Activated CD4-positive, alpha-beta T cell treated with anti-CD3 and anti-CD28 coated beads, Interleukin-2, amount 10 ng/mL, durations not matched to agents 7 days and 5 days (primary cell): ENCODE data around the gene OPN3. TPM values are rescaled to one million over a fixed set of nuclear protein-coding genes. Genes with fewer than 3 reads are reported as not detected.
"Not testable (repeated sequence)": the region's sequence is repeated elsewhere in the genome, so short reads cannot be mapped to it uniquely, and the experiment has no call there.

Experiments used
- CTCF ChIA-PET: fragments of 350-600 bp; sonication (Branson Sonifier 250); formaldehyde crosslinking; loops from one replicate; lab custom pipeline; 2021; ENCODE audit warnings: antibody characterized with exemption; lab: Charles Lee
- POLR2A ChIA-PET: fragments of 350-600 bp; sonication (Branson Sonifier 250); formaldehyde crosslinking; loops from one replicate; lab custom pipeline; 2021; ENCODE audit warnings: antibody characterized with exemption; lab: Charles Lee
- DNase-seq: peaks from one replicate; pipeline ENCODE4 v3.0.0-alpha.2; 2020
- H3K27ac Mint-ChIP-seq: one replicate; pipeline ENCODE4 v1.8.0; 2021; ENCODE audit warnings: mild to moderate bottlenecking, moderate library complexity, mixed read lengths
- H3K27me3 Mint-ChIP-seq: one replicate; pipeline ENCODE4 v1.8.0; 2021; ENCODE audit warnings: mixed read lengths
- H3K36me3 Mint-ChIP-seq: one replicate; pipeline ENCODE4 v1.8.0; 2021; ENCODE audit warnings: low read depth, mixed read lengths
- H3K4me1 Mint-ChIP-seq: one replicate; pipeline ENCODE4 v1.8.0; 2021; ENCODE audit warnings: mixed read lengths
- H3K4me3 Mint-ChIP-seq: one replicate; pipeline ENCODE4 v1.8.0; 2021; ENCODE audit warnings: mild to moderate bottlenecking, moderate library complexity, mixed read lengths
- H3K9me3 Mint-ChIP-seq: one replicate; pipeline ENCODE4 v1.8.0; 2021; ENCODE audit warnings: mixed read lengths
- total RNA-seq, 2 experiments: library from RNA; stranded (reverse); gene quantifications; one replicate each; pipeline ENCODE4 v1.2.3, GENCODE V29; 2021

The OPN3 gene
- total RNA-seq, 2 experiments from 2014 or later: 17.2 to 18.1 TPM

DNA sequence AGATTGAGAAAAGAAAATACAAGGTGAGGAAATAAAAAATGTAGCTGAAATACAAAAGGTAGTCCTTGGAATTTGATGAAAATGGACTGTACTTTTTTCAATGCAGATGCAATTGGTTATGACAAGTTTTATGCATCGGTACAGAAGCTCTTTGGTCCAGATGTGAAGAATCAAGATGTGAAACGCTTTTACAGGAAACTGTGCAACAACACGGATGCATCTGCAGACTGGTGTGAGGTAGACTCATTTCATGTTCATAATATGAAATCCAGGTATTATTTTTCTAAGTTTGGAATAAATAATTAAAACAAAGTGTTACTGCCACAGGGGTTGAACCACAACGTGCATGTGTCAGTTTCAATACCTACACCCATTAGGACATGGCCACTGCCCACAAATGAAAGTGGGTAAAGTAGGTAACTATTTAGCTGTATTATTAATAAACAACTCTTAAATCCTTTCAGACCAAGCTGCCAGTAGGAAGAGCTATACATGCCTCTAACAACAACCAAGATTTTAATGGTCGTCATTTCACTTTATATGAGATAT is 20.3 kb upstream of the OPN3 start:
- no peaks in the 10 kb centered on the region for H3K27me3 Mint-ChIP-seq
- no peaks in the 10 kb centered on the region for H3K36me3 Mint-ChIP-seq
- POLR2A ChIA-PET: no interaction called here
- H3K9me3 Mint-ChIP-seq: peaks cover 2% of the 10 kb centered on the region
- CTCF ChIA-PET: interaction anchor here (0.6 to 1.1 kb wide), 2 partner anchors 10 to 14 kb away, joined by 3 read pairs; no protein-coding TSS in a partner anchor
- H3K4me3 Mint-ChIP-seq: no peak overlapping the region
- H3K27ac Mint-ChIP-seq: no peak overlapping the region
- DNase-seq: no peak
- H3K4me1 Mint-ChIP-seq: no peaks in the 10 kb centered on the region

GRCh38 chr1:241659016-241659415 is 18.8 kb upstream of the OPN3 start:
- CTCF ChIA-PET: interaction anchor here (1.1 kb wide), 1 partner anchor 18 kb away, joined by 3 read pairs; no protein-coding TSS in a partner anchor
- H3K36me3 Mint-ChIP-seq, DNase-seq, H3K9me3 Mint-ChIP-seq, H3K4me3 Mint-ChIP-seq, POLR2A ChIA-PET, H3K27me3 Mint-ChIP-seq, H3K4me1 Mint-ChIP-seq, H3K27ac Mint-ChIP-seq: not testable (repeated sequence)

DNA sequence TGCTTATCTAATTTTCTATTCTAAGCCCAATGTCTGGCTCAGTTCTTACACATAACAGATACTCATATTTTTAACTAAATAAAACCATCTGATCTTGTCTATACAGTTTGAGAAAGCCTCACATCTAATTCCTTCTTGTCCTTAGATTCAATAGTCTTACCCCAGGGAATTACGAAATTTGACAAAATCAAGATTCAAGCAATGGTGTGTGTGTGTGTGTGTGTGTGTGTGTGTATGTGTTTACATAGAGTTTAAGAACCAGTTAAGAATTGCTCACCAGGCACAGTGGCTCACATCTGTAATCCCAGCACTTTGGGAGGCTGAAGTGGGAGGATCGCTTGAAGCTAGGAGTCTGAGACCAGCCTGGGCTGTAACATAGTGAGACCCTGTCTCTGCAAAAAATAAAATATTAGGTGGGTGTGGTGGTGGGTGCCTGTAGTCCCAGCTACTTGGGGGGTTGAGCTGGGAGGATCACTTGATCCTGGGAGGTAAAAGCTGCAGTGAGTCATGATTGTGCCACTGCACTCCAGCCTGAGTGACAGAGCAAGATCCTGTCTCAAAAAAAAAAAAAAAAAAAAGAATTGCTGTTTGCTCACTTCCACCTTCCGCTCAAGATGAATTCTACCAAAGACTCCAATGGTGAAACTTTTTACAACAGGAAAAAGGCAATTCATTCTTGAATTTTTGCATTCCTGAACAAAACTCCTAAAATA is 18.1 kb upstream of the OPN3 start:
- Mint-ChIP-seq H3K4me3 (no peak overlapping the region), H3K27ac (no peak overlapping the region), H3K4me1 (no peaks in the 10 kb centered on the region), H3K27me3 (no peaks in the 10 kb centered on the region), H3K9me3 (peaks cover 2% of the 10 kb centered on the region), H3K36me3 (no peaks in the 10 kb centered on the region)
- POLR2A ChIA-PET: no interaction called here
- CTCF ChIA-PET: interaction anchor here (1.1 to 1.5 kb wide), 2 partner anchors 15 to 19 kb away, joined by 3 to 4 read pairs; no protein-coding TSS in a partner anchor
- no peak for DNase-seq

GRCh38 chr1:241654641-241655040 is 14.5 kb upstream of the OPN3 start:
- POLR2A ChIA-PET: no interaction called here
- CTCF ChIA-PET: no interaction called here
- peaks cover 2% of the 10 kb centered on the region for H3K9me3 Mint-ChIP-seq

DNA sequence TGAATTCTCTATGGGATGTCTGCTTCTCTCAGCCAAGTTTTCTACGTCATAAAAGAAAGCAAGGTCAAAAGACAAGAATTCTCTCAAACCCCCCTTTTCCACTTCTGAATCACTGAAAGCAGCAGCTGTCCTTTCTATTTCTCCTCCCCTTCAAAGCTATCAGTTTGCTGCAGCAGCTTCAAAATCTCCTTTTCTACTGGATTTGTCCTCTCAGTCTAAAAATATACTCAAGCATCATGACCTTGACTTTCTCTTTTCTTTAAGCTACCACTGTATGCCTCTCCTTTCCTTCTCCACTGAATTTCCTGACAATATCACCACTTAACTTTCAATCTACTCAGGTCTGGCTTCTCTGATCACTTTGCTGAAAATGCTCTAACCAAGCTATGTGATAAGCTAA is 13.8 kb upstream of the OPN3 start:
- ChIA-PET CTCF (interaction anchor here (0.7 kb wide), 1 partner anchor 10 kb away, joined by 3 read pairs; no protein-coding TSS in a partner anchor), POLR2A (no interaction called here)
- peaks cover 2% of the 10 kb centered on the region for H3K9me3 Mint-ChIP-seq
- DNase-seq: no peak
- H3K27ac Mint-ChIP-seq: no peak overlapping the region
- H3K36me3 Mint-ChIP-seq: no peaks in the 10 kb centered on the region
- no peak overlapping the region for H3K4me3 Mint-ChIP-seq
- no peaks in the 10 kb centered on the region for H3K27me3 Mint-ChIP-seq
- no peaks in the 10 kb centered on the region for H3K4me1 Mint-ChIP-seq

More at GRCh38 chr1:241654641-241655040, 14.5 kb upstream of the OPN3 start:
- H3K27me3 Mint-ChIP-seq: no peaks in the 10 kb centered on the region
- H3K4me1 Mint-ChIP-seq: no peaks in the 10 kb centered on the region
- no peak overlapping the region for H3K4me3 Mint-ChIP-seq
- H3K36me3 Mint-ChIP-seq: no peaks in the 10 kb centered on the region
- H3K27ac Mint-ChIP-seq: no peak overlapping the region
- DNase-seq: no peak

DNA sequence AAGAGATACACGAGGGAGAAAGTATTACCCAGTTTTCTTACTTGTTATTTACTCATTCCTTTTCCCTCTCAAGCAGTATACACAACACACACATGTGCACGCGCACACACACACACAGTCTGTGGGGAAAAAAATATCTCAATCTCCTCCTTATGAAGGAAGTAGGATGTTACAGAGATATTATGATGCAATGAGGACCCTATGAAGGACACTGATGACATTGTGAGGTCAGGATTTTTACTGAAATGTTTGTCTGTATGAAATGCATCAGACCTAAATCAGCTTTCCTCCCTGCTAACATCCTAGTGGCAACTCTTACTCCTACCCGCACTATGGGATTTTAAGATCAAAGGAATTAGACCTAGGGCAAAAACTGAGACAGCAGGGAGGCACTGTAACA is 11.8 kb upstream of the OPN3 start, which contains the start of gene WDR64:
TSS of gene WDR64 (plus strand) at position 270 of the 400 bp plus-strand sequence. CDS start 204 bp downstream, outside the sequence.
- H3K4me1 Mint-ChIP-seq: no peaks in the 10 kb centered on the region
- H3K9me3 Mint-ChIP-seq: no peaks in the 10 kb centered on the region
- no peaks in the 10 kb centered on the region for H3K27me3 Mint-ChIP-seq
- DNase-seq: no peak
- ChIA-PET POLR2A (no interaction called here), CTCF (no interaction called here)
- H3K36me3 Mint-ChIP-seq: no peaks in the 10 kb centered on the region
- H3K27ac Mint-ChIP-seq: no peak within 1 kb of the TSS
- no peak within 1 kb of the TSS for H3K4me3 Mint-ChIP-seq

DNA sequence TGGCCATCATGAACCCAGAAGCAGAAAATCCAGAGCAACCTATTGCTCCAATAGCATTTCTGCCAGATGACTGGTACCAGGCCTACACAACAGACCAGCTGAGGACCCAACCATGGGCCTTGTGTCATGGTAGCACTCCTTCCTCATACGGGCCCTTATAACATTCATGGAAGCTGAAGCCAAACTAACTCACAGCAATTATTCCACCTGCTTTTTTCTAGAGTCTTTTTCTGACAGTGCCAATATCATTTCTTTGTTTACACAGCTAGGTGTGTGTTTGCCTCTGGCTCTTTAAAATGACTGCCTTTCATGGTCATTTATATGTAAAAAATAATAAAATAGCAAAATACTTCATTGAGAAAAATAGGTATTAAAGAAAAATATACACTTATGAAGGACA is 8.0 kb upstream of the OPN3 start:
- peaks cover 3% of the 10 kb centered on the region for H3K27me3 Mint-ChIP-seq
- H3K4me3 Mint-ChIP-seq: no peak overlapping the region
- peaks cover 1% of the 10 kb centered on the region for H3K9me3 Mint-ChIP-seq
- peaks cover 2% of the 10 kb centered on the region for H3K4me1 Mint-ChIP-seq
- ChIA-PET POLR2A (no interaction called here), CTCF (no interaction called here)
- no peaks in the 10 kb centered on the region for H3K36me3 Mint-ChIP-seq
- DNase-seq: no peak
- H3K27ac Mint-ChIP-seq: no peak overlapping the region

GRCh38 chr1:241647658-241648057 is 7.5 kb upstream of the OPN3 start:
- Mint-ChIP-seq H3K36me3 (no peaks in the 10 kb centered on the region), H3K4me3 (no peak overlapping the region), H3K4me1 (peaks cover 2% of the 10 kb centered on the region), H3K27me3 (peaks cover 3% of the 10 kb centered on the region), H3K9me3 (peaks cover 2% of the 10 kb centered on the region), H3K27ac (no peak overlapping the region)
- ChIA-PET POLR2A (no interaction called here), CTCF (no interaction called here)
- no peak for DNase-seq

DNA sequence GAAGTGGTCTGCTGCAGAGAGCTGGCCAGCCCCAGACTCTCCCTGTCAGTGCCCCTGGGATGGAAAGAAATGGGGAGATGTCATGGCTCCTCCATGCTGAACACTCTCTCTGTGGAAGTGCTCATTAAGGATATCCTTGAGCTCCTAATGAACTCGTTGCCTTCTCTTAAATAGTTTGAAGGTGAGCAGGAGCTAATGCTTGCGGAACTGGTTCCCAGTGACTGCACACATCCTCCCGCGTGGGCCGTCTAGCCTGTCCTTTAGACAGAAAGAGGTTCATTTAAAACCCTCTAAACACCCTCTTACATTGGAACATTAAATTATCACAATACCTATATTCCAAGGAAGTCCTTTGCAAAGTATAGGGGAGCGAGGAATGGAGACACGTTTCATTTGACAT is 6.0 kb upstream of the OPN3 start:
- Mint-ChIP-seq H3K9me3 (peaks cover 5% of the 10 kb centered on the region), H3K4me3 (no peak overlapping the region), H3K27me3 (peaks cover 3% of the 10 kb centered on the region), H3K36me3 (peaks cover 3% of the 10 kb centered on the region), H3K27ac (no peak overlapping the region), H3K4me1 (peaks cover 2% of the 10 kb centered on the region)
- DNase-seq: no peak
- ChIA-PET POLR2A (no interaction called here), CTCF (no interaction called here)

- CTCF ChIA-PET: no interaction called here
Observed at GRCh38 chr1:241645199-241645598, 5.0 kb upstream of the OPN3 start.

DNA sequence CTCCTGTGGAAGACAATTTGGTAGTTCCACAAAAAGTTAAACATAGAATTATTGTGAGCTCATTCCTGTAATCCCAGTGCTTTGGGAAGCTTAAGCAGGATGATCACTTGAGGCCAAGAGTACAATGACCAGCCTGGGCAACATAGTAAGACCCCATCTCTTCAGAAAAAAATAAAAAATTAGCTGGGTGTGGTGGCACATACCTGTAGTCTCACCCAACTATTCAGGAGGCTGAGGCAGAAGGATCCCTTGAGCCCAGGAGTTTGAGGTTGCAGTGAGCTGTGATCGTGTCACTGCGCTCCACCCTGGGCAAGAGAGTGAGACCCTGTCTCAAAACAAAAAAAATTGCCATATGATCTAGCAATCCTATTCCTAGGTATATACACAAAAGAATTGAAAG is 4.1 kb upstream of the OPN3 start:
- Mint-ChIP-seq H3K9me3 (peaks cover 5% of the 10 kb centered on the region), H3K27ac (no peak overlapping the region), H3K4me1 (peaks cover 10% of the 10 kb centered on the region), H3K4me3 (no peak overlapping the region), H3K27me3 (peaks cover 3% of the 10 kb centered on the region), H3K36me3 (peaks cover 3% of the 10 kb centered on the region)
- POLR2A ChIA-PET: no interaction called here
- CTCF ChIA-PET: interaction anchor here (0.9 kb wide), 1 partner anchor 10 kb away, joined by 3 read pairs; no protein-coding TSS in a partner anchor
- no peak for DNase-seq

More at GRCh38 chr1:241645199-241645598, 5.0 kb upstream of the OPN3 start:
- H3K4me1 Mint-ChIP-seq: peaks cover 10% of the 10 kb centered on the region
- DNase-seq: no peak
- peaks cover 3% of the 10 kb centered on the region for H3K36me3 Mint-ChIP-seq
- peaks cover 5% of the 10 kb centered on the region for H3K9me3 Mint-ChIP-seq
- POLR2A ChIA-PET: no interaction called here
- H3K27me3 Mint-ChIP-seq: peaks cover 3% of the 10 kb centered on the region
- H3K27ac Mint-ChIP-seq: no peak overlapping the region
- H3K4me3 Mint-ChIP-seq: no peak overlapping the region

- CTCF ChIA-PET: interaction anchor here (1.3 kb wide), 1 partner anchor 8 kb away, joined by 4 read pairs; no protein-coding TSS in a partner anchor
- peaks cover 3% of the 10 kb centered on the region for H3K27me3 Mint-ChIP-seq
Observed at GRCh38 chr1:241642593-241642944, 2.4 kb upstream of the OPN3 start.

More at GRCh38 chr1:241642593-241642944, 2.4 kb upstream of the OPN3 start:
- Mint-ChIP-seq H3K36me3 (peaks cover 11% of the 10 kb centered on the region), H3K4me1 (peaks cover 25% of the 10 kb centered on the region), H3K27ac (peak overlapping the region; percentile 20), H3K9me3 (peaks cover 5% of the 10 kb centered on the region), H3K4me3 (no peak overlapping the region)
- DNase-seq: no peak
- POLR2A ChIA-PET: no interaction called here
